PC-9 (cell line): Measurements from ENCODE around the gene ZFPM1.

Experiments used
- EZH2 ChIP-seq: fragments of 200-600 bp; sonication (generic); IDR thresholded peaks from 2 replicates; pipeline ENCODE4 v1.8.0; 2017; ENCODE audit warnings: antibody characterized with exemption, low read depth
- TF ChIP-seq, protein P1 (sequence below): fragments of 200-600 bp; sonication (generic); conservative IDR thresholded peaks from 2 replicates; pipeline ENCODE4 v1.6.1; 2017; ENCODE audit warnings: mixed run types, antibody characterized with exemption, mild to moderate bottlenecking, moderate library complexity

DNA sequence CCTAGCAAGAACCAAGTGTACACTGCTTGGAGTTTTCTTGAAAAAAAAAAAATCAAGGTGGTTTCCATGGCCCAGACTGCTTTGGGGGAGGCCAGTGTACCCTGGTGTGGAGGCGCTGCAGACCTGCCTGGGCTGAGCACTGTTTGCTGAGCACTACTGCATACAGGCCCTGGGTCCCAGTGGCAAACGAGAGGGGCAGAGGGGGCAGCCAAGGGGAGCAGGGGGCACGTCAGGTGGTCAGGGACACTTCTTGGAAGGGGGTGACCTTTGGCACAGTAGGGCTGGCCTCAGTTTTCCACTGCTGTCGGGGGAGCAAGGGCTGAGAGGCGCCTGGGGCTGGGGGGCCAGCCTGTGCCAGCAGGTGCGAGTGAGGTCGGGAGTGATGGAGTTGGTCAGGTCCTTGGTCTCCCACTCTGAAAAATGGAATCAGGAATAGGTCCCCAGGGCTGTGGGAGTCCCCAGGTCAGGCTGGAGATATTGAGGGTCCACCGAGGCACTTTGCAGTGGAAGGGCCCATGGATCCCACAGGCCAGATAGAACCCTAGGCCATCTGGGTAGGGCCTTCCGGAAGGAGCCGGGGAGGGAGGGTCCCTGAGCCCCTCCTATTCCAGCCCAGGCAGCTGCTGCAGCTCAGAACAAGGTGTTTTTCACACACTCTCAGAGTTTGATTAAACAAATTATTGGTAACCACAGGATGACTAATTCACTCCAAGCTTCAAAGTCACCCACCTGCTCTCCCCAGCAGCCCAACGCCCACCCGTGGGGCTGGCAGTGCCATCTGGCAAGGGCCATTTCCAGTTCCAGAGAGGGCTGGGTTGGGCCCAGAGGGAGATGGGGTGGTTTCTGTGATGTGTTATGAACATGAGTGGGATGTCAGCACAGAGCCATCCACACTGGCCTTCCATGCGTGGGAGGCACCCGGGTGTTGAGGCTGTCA lies 3.5 kb downstream of the ZFPM1 start:
- no peak for TF ChIP-seq EZH2
- TF ChIP-seq, protein P1, sequence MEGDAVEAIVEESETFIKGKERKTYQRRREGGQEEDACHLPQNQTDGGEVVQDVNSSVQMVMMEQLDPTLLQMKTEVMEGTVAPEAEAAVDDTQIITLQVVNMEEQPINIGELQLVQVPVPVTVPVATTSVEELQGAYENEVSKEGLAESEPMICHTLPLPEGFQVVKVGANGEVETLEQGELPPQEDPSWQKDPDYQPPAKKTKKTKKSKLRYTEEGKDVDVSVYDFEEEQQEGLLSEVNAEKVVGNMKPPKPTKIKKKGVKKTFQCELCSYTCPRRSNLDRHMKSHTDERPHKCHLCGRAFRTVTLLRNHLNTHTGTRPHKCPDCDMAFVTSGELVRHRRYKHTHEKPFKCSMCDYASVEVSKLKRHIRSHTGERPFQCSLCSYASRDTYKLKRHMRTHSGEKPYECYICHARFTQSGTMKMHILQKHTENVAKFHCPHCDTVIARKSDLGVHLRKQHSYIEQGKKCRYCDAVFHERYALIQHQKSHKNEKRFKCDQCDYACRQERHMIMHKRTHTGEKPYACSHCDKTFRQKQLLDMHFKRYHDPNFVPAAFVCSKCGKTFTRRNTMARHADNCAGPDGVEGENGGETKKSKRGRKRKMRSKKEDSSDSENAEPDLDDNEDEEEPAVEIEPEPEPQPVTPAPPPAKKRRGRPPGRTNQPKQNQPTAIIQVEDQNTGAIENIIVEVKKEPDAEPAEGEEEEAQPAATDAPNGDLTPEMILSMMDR: no peak
